Suppressor macrophage (primary cell): ENCODE measurements around the gene CTAGE6.
"Not testable (repeated sequence)": the region's sequence is repeated elsewhere in the genome, so short reads cannot be mapped to it uniquely, and the experiment has no call there.

Experiments used
- DNase-seq, 4 experiments: peaks; one replicate each; pipeline ENCODE4 v3.0.0-alpha.2; 2020 to 2022

The CTAGE6 gene

DNA sequence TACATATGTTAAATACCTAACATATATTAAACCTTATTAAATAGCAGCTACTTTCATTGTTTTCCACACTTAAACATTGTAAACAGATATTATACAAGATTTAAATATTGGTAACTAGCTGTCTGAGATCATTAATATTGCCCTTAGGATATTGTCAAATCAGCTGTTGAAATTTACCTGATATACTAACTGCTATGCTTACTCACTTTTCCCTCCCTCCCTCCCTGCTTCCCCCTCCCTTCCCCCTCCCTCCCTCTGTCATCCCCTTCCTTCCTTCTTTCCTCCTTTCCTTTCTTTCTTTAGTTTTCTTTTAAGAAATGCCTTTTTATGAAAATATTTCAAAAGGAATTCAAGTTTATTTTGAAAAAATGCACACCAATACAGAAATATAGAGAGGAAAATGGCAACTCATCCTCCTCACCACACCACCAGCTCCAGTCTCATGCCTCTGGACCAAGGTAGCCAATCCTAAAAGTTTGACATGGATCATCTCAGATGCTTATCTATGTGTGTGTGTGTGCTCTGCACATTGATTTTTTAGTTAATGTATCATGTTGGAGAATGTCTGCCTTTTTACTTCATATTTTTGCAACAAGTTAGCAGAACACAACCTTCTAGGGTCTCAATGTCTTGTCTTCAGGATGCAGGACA lies 41.8 kb downstream of the CTAGE6 start:
- DNase-seq, result not testable (repeated sequence)

DNA sequence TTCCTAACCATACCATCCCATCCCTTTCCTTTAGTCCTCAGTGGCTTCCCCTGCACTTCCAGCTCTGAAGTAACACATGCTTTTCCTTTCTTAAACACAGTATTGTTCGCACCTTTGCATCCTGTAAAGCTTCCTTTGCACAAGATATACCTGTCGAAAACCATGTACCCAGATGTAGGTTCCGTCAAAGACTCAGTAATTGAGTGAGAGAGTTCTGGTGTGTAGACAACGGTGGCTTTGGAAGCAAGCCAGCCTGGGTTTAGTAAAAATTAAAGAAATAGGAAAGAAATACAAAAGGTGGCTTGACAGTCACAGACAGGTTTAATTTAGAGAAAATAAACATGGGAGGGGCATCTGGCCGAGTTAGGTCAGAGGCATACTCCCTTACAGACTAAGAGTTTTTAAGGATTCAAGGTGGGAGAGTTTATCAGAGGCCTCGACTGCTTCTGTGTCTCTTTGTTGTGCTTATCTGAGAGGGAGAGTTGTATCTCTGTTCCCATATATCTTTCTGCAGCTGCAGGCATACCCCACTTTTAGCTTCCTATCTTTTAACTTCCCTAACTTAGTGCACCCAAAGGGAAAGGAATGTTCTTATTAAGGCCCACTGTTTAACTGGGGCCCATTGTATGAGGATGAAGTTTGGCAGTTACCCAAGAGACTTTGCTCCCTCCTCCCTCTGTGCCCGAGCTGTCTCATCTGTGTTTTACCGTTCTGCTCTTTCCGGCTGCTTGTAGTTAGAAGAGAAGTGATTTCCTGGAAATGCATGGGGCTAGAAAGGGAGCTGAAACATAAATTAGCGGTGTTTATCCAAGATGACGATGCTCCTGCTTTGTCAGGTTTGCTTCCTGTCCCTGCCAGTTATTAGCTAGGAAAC lies 42.7 kb downstream of the CTAGE6 start:
- not testable (repeated sequence) for DNase-seq

DNA sequence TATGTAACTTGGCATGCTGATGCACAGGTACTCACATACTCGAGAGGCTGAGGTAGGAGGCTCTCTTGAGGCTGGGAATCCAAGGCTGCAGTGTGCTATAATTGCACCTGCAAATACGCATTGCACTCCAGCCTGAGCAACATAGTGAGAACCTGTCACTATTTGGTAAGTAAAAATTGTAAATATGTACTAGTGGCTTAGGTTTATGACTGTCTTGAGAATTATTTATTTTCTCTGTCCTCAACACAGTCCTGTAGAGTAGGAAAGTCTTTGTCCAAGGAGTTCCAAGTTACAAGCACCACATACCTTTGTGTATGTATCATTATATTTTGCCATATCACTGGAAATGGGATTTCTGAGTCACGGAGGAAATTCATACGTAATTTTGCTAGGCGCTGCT lies 45.1 kb downstream of the CTAGE6 start:
- not testable (repeated sequence) for DNase-seq

DNA sequence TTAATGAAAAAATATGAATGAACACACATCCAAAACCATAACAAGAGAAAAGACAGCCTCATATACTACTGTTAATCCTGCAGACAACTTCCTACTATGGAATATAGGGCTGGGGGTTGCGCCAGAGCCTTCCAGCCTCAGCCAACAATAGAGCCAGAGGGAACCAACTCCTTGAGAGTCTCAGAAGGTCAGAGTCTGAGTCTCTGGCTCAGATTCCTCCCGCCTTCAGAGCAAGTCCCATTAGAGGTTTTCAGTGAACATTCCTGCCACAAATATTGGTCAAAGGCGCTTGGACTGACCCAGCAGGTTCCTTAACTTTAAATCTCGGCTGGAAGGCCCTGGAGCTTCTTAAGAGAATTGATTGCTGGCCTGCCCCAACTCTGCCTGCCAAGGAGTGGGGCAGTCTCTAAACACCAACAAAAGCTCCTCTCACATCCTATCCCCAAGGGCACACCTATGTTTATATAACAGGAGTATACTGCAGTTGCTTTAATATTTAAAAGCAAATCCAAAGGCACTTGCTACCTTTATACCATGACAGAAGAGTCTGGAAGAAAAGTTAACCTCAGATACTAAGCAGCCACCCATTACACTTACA lies 45.7 kb downstream of the CTAGE6 start:
- DNase-seq, result not testable (repeated sequence)

DNA sequence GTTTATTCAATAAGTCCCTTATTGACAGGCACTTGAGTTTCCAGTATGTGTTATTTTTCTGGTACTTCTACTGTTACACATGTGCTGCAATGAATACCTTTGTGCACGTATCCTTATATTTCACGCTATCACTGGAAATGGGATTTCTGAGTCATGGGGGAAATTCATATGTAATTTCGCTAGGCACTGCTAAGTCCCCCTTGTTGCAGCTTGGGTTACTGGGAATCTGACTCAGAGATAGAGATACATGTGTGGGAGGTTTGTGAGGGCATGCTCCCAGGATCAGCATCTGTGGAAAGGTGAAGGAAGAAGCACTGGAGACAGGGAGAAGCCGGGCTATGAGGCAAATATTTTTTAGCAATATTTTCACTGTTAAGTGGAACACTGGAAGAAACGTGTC lies 47.6 kb downstream of the CTAGE6 start:
- DNase-seq, result not testable (repeated sequence)
